ENCODE data around the gene MYMX. TPM values are rescaled to one million over a fixed set of nuclear protein-coding genes. Genes with fewer than 3 reads are reported as not detected.
"Not testable (repeated sequence)": the region's sequence is repeated elsewhere in the genome, so short reads cannot be mapped to it uniquely, and the experiment has no call there.

Gene MYMX
- total RNA-seq, 1 experiment from 2014 or later: not detected

DNA sequence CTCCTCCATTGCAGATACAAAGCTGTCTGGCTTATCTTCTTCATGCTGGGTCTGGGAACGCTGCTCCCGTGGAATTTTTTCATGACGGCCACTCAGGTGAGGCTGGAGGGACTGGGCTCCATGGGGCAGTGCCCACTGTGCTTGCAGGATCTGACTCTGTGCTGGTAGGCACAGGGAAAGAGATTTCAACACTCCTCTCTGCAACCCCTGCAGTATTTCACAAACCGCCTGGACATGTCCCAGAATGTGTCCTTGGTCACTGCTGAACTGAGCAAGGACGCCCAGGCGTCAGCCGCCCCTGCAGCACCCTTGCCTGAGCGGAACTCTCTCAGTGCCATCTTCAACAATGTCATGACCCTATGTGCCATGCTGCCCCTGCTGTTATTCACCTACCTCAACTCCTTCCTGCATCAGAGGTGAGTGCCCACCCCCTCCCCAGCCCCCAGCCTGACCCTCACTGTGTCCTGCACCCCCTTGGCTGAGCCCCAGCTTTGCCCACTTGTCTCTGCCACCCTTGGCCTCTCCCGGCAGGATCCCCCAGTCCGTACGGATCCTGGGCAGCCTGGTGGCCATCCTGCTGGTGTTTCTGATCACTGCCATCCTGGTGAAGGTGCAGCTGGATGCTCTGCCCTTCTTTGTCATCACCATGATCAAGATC is 12.8 kb downstream of the MYMX start:
- Histone ChIP-seq H3K4me1 (ENCODE audit: control insufficient read depth in 1 of 2, insufficient read depth in 2 of 2, low read length in 2 of 2) (peaks cover 18 to 32% of the 10 kb centered on the region in 2 experiments; a peak in 3 of 4 replicates), H4K20me1 (ENCODE audit: insufficient read depth) (peaks cover 4% of the 10 kb centered on the region; the same call in 1 of the 2 replicates), H3K9ac (ENCODE audit: low read length) (no peak overlapping the region), H3K36me3 (ENCODE audit: control insufficient read depth in 1 of 2, insufficient read depth in 2 of 2, low read length in 2 of 2) (peaks cover 19 to 54% of the 10 kb centered on the region in 2 experiments; a peak in 3 of 4 replicates), H3K4me2 (ENCODE audit: low read length) (no peak overlapping the region), H3K27ac (ENCODE audit: low read depth, low read length) (no peak overlapping the region), H3K9me2 (ENCODE audit: insufficient read depth) (no peaks in the 10 kb centered on the region), H3K9me3 (ENCODE audit: control insufficient read depth in 1 of 2, insufficient read depth in 1 of 2, low read depth in 1 of 2, low read length in 2 of 2) (no peaks in the 10 kb centered on the region), H3K27me3 (ENCODE audit: insufficient read depth, low read length) (no peaks in the 10 kb centered on the region), H2AFZ (ENCODE audit: low read depth, low read length, poor library complexity, severe bottlenecking) (no peak overlapping the region), H3K4me3 (replicated peaks in 1 of 2; ENCODE audit: low read depth in 1 of 2, low read length in 2 of 2) (no peak overlapping the region), H3K79me2 (ENCODE audit: insufficient read depth, low read length) (peaks cover 46% of the 10 kb centered on the region)
- ChIA-PET RAD21 (ENCODE audit: low non-redundant PET in 1 of 2, low total read pairs in 2 of 2, uncharacterized antibody in 2 of 2, unreplicated experiment in 2 of 2) (no interaction called here), CTCF (interaction anchor here (1.3 kb wide), 1 partner anchor 8 kb away, joined by 5 read pairs; no protein-coding TSS in a partner anchor), POLR2A (interaction anchor here (0.8 kb wide), 1 partner anchor 17 kb away, joined by 5 read pairs; the partner anchor contains the start of gene HSP90AB1)
- no peak for DNase-seq (ENCODE audit: low read depth, low spot score)
- no TSS peak for BruUV-seq (replicated peaks)
- ATAC-seq: no peak
- intact Hi-C loops (cut with micrococcal nuclease): no loop called here
- TF ChIP-seq YY1 (IDR thresholded peaks at IDR 0.05; ENCODE audit: extremely low read depth, insufficient replicate concordance, low read depth, low read length) (no peak), SP1 (IDR thresholded peaks at IDR 0.05; ENCODE audit: low read depth) (no peak), EZH2phosphoT487 (IDR thresholded peaks at IDR 0.05; ENCODE audit: borderline replicate concordance) (no peak), RAD21 (IDR thresholded peaks at IDR 0.05; ENCODE audit: low read depth) (no peak)

DNA sequence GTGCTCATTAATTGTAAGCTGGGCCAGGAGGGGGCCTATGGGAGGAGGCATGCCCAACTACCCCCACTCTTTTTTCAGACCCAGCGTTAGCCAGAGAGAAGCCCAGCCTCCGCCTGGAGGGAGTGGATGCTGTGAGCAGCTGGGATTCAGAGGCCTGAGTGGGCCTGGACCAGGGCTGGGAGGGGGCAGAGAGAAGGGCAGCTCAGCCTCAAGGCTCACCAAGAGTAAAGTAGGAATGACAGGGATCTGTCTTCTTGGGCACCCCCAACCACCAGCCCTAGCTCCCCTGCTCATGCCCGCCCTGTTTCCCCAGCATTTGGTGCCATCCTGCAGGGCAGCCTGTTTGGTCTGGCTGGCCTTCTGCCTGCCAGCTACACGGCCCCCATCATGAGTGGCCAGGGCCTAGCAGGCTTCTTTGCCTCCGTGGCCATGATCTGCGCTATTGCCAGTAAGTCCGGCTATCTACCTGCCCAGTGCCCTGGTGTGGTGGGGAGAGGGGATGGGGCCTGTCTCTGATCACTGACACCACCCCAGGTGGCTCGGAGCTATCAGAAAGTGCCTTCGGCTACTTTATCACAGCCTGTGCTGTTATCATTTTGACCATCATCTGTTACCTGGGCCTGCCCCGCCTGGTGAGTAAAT is 13.4 kb downstream of the MYMX start:
- no peak for TF ChIP-seq TCF7L2 (IDR thresholded peaks at IDR 0.05; ENCODE audit: borderline replicate concordance, extremely low read depth, insufficient read depth, insufficient read length)
- no peak for TF ChIP-seq POLR2A (IDR thresholded peaks at IDR 0.05; ENCODE audit: borderline replicate concordance, extremely low read depth, insufficient read depth, insufficient read length)
- no peak for TF ChIP-seq EGR1 (IDR thresholded peaks at IDR 0.05; ENCODE audit: low read depth)
- ChIA-PET CTCF (interaction anchor here (1.3 kb wide), 1 partner anchor 9 kb away, joined by 5 read pairs; no protein-coding TSS in a partner anchor), POLR2A (interaction anchor here (0.8 kb wide), 1 partner anchor 16 kb away, joined by 5 read pairs; the partner anchor contains the start of gene HSP90AB1), RAD21 (ENCODE audit: low non-redundant PET in 1 of 2, low total read pairs in 2 of 2, uncharacterized antibody in 2 of 2, unreplicated experiment in 2 of 2) (no interaction called here)
- Histone ChIP-seq H3K27ac (ENCODE audit: low read depth, low read length) (no peak overlapping the region), H3K4me2 (ENCODE audit: low read length) (no peak overlapping the region), H3K9ac (ENCODE audit: low read length) (no peak overlapping the region), H2AFZ (ENCODE audit: low read depth, low read length, poor library complexity, severe bottlenecking) (no peak overlapping the region), H4K20me1 (ENCODE audit: insufficient read depth) (peaks cover 4% of the 10 kb centered on the region; the same call in 1 of the 2 replicates), H3K79me2 (ENCODE audit: insufficient read depth, low read length) (peaks cover 39% of the 10 kb centered on the region), H3K36me3 (ENCODE audit: control insufficient read depth in 1 of 2, insufficient read depth in 2 of 2, low read length in 2 of 2) (peaks cover 19 to 58% of the 10 kb centered on the region in 2 experiments; a peak in 3 of 4 replicates), H3K9me2 (ENCODE audit: insufficient read depth) (no peaks in the 10 kb centered on the region), H3K4me3 (replicated peaks in 1 of 2; ENCODE audit: low read depth in 1 of 2, low read length in 2 of 2) (no peak overlapping the region), H3K9me3 (ENCODE audit: control insufficient read depth in 1 of 2, insufficient read depth in 1 of 2, low read depth in 1 of 2, low read length in 2 of 2) (no peaks in the 10 kb centered on the region), H3K4me1 (ENCODE audit: control insufficient read depth in 1 of 2, insufficient read depth in 2 of 2, low read length in 2 of 2) (peaks cover 20 to 31% of the 10 kb centered on the region in 2 experiments; a peak in 3 of 4 replicates), H3K27me3 (ENCODE audit: insufficient read depth, low read length) (no peaks in the 10 kb centered on the region)
- DNase-seq (ENCODE audit: low read depth, low spot score) (no peak), ATAC-seq (no peak)
- BruUV-seq (replicated peaks): no TSS peak
- intact Hi-C loops (cut with micrococcal nuclease): no loop called here

DNA sequence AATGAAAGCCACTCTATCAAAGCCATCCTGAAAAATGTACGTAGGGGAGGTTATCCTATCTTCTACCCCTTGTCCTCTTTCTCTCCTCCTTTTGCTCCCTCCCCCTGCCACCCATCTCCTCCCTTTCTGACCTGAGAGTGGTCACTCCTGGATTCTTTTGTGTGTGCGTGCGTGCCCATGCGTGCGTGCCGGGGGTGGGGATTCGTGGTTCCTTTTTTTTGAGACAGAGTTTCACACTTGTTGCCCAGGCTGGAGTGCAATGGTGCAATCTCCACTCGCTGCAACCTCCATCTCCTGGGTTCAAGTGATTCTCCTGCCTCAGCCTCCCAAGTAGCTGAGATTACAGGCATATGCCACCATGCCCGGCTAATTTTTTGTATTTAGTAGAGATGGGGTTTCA is 14.7 kb downstream of the MYMX start:
- ATAC-seq; POLR2A ChIA-PET; H3K9ac ChIP-seq (ENCODE audit: low read length); H3K4me3 ChIP-seq (replicated peaks in 1 of 2; ENCODE audit: low read depth in 1 of 2, low read length in 2 of 2); DNase-seq (ENCODE audit: low read depth, low spot score); H3K9me3 ChIP-seq (ENCODE audit: control insufficient read depth in 1 of 2, insufficient read depth in 1 of 2, low read depth in 1 of 2, low read length in 2 of 2); H3K27ac ChIP-seq (ENCODE audit: low read depth, low read length); intact Hi-C loops (cut with micrococcal nuclease); H3K4me2 ChIP-seq (ENCODE audit: low read length); CTCF ChIA-PET; H3K9me2 ChIP-seq (ENCODE audit: insufficient read depth); H3K27me3 ChIP-seq (ENCODE audit: insufficient read depth, low read length); BruUV-seq (replicated peaks); H4K20me1 ChIP-seq (ENCODE audit: insufficient read depth); H2AFZ ChIP-seq (ENCODE audit: low read depth, low read length, poor library complexity, severe bottlenecking): not testable (repeated sequence)
- Histone ChIP-seq H3K36me3 (ENCODE audit: control insufficient read depth in 1 of 2, insufficient read depth in 2 of 2, low read length in 2 of 2) (peaks cover 19 to 58% of the 10 kb centered on the region in 2 experiments; a peak in 3 of 4 replicates), H3K4me1 (ENCODE audit: control insufficient read depth in 1 of 2, insufficient read depth in 2 of 2, low read length in 2 of 2) (peaks cover 19 to 27% of the 10 kb centered on the region in 2 experiments; a peak in 3 of 4 replicates), H3K79me2 (ENCODE audit: insufficient read depth, low read length) (peaks cover 26% of the 10 kb centered on the region)
- RAD21 ChIA-PET (ENCODE audit: low non-redundant PET in 1 of 2, low total read pairs in 2 of 2, uncharacterized antibody in 2 of 2, unreplicated experiment in 2 of 2): interaction anchor here in 1 of 2 experiments (0.6 kb wide), 1 partner anchor 52 kb away, joined by 3 read pairs; no protein-coding TSS in a partner anchor
